ENCODE measurements around the gene TRIM37.

The TRIM37 gene

DNA sequence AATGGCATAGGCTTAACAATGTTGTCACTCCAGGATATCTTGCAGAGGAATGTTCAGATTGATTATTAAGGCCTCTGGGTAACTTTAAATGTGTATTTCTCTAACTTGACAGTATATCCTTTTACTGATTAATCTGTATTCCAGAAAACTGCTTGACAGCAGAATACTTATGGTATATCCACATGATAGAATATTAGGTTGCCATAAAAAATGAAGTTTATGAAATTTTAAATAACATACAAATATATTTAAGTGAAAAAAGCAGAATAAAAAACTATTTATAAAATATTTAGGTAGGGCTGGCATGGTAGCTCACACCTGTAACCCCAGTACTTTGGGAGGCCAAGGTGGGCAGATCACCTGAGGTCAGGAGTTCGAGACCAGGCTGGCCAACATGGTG lies 106.7 kb downstream of the TRIM37 start:
- TF ChIP-seq, protein P1, sequence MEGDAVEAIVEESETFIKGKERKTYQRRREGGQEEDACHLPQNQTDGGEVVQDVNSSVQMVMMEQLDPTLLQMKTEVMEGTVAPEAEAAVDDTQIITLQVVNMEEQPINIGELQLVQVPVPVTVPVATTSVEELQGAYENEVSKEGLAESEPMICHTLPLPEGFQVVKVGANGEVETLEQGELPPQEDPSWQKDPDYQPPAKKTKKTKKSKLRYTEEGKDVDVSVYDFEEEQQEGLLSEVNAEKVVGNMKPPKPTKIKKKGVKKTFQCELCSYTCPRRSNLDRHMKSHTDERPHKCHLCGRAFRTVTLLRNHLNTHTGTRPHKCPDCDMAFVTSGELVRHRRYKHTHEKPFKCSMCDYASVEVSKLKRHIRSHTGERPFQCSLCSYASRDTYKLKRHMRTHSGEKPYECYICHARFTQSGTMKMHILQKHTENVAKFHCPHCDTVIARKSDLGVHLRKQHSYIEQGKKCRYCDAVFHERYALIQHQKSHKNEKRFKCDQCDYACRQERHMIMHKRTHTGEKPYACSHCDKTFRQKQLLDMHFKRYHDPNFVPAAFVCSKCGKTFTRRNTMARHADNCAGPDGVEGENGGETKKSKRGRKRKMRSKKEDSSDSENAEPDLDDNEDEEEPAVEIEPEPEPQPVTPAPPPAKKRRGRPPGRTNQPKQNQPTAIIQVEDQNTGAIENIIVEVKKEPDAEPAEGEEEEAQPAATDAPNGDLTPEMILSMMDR (IDR thresholded peaks at IDR 0.05; ENCODE audit: low read depth, low read length, missing control alignments) = no peak
- in situ Hi-C loops (cut with HindIII; ENCODE audit: low sequenced_read_pairs) = no loop called here
- no peak overlapping the region for H3K4me3 ChIP-seq (ENCODE audit: low read depth, low read length)
- no peak for DNase-seq (ENCODE audit: low read depth)

- no peak for DNase-seq (ENCODE audit: low read depth)
- in situ Hi-C loops (cut with HindIII; ENCODE audit: low sequenced_read_pairs) = no loop called here
- TF ChIP-seq, protein P1 (IDR thresholded peaks at IDR 0.05; ENCODE audit: low read depth, low read length, missing control alignments) = no peak
Measured at GRCh38 chr17:58999500-58999899, 107.2 kb downstream of the TRIM37 start.

GRCh38 chr17:58998871-58999270 lies 107.8 kb downstream of the TRIM37 start:
- DNase-seq (ENCODE audit: low read depth) = no peak
- TF ChIP-seq, protein P1 (IDR thresholded peaks at IDR 0.05; ENCODE audit: low read depth, low read length, missing control alignments) = no peak
- no peak overlapping the region for H3K4me3 ChIP-seq (ENCODE audit: low read depth, low read length)
- in situ Hi-C loops (cut with HindIII; ENCODE audit: low sequenced_read_pairs) = no loop called here

More at GRCh38 chr17:58999500-58999899, 107.2 kb downstream of the TRIM37 start:
- no peak overlapping the region for H3K4me3 ChIP-seq (ENCODE audit: low read depth, low read length)

DNA sequence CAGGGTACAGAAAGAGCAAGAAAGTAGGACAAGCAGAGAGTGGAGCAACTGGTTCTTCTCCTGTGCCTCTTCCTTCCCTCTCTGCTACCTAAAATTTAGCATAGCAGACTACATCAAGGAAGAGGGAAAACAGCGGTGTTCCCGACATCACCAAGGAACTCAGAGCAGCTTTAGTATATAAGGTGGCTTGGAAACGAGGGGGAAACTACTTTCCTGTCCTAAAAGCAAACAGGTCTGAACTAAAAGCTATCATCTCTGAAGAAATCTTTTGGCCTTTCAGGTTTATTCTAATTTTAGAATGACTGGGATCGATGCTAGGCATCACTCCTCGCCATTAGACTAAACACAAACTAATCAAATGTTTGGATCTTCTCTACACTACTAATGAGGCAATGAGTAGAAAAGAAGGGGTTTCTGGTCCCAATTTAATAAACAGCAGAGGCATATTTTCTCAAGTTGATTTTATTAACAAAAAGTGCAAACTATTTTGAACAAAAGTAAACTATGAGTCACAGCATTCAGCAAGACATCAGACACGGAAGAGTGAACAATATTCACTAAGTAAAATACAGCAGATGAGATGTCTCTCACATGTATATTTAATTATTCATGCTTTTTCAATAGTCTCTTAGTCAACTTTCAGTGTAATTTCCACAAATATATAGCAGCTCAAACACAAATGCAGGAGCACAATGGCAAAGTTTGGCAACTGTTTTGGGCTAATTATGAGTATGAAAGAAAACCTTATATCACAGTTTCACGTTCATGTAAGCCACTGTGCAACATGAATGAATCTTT lies 108.7 kb downstream of the TRIM37 start:
- TF ChIP-seq, protein P1 (IDR thresholded peaks at IDR 0.05; ENCODE audit: low read depth, low read length, missing control alignments) = no peak
- no peak overlapping the region for H3K4me3 ChIP-seq (ENCODE audit: low read depth, low read length)
- DNase-seq (ENCODE audit: low read depth) = no peak
- in situ Hi-C loops (cut with HindIII; ENCODE audit: low sequenced_read_pairs) = no loop called here

GRCh38 chr17:58996968-58997367 lies 109.7 kb downstream of the TRIM37 start:
- no peak overlapping the region for H3K4me3 ChIP-seq (ENCODE audit: low read depth, low read length)
- TF ChIP-seq, protein P1 (IDR thresholded peaks at IDR 0.05; ENCODE audit: low read depth, low read length, missing control alignments) = no peak
- no peak for DNase-seq (ENCODE audit: low read depth)
- in situ Hi-C loops (cut with HindIII; ENCODE audit: low sequenced_read_pairs) = no loop called here

GRCh38 chr17:58995247-58995940 lies 111.3 kb downstream of the TRIM37 start:
- in situ Hi-C loops (cut with HindIII; ENCODE audit: low sequenced_read_pairs) = no loop called here
- TF ChIP-seq, protein P1 (IDR thresholded peaks at IDR 0.05; ENCODE audit: low read depth, low read length, missing control alignments) = no peak
- no peak overlapping the region for H3K4me3 ChIP-seq (ENCODE audit: low read depth, low read length)
- no peak for DNase-seq (ENCODE audit: low read depth)
